H1 (cell line): ENCODE results near the gene PCDHA13. TPM values are rescaled to one million over a fixed set of nuclear protein-coding genes. Genes with fewer than 3 reads are reported as not detected.
"Not testable (repeated sequence)": the region's sequence is repeated elsewhere in the genome, so short reads cannot be mapped to it uniquely, and the experiment has no call there.

ENCODE experiments used
- CTCF ChIA-PET: fragments of 300-600 bp; sonication (Branson Sonifier 250); formaldehyde crosslinking; loops from one replicate; lab custom pipeline; 2021; ENCODE audit not compliant: partially characterized antibody; lab: Charles Lee
- POLR2A ChIA-PET: fragments of 300-600 bp; sonication (Branson Sonifier 250); formaldehyde crosslinking; loops from one replicate; lab custom pipeline; 2021; ENCODE audit warnings: inconsistent platforms; ENCODE audit not compliant: partially characterized antibody; lab: Charles Lee
- DNase-seq, 2 experiments: peaks; one replicate each; pipeline versions ENCODE4 v3.0.0 to v3.0.0-alpha.2; 2010 to 2022; ENCODE audit warnings: low spot score in 2 of 2, low read depth in 1 of 2, mixed read lengths in 1 of 2
- FAIRE-seq: peaks from 2 replicates; lab custom pipeline; 2011; peaks lifted over from hg19 to GRCh38; lab: Jason Lieb, UNC
- H2AFZ ChIP-seq: 2 replicates; pipeline ENCODE4 v1.8.1; 2012; ENCODE audit warnings: low read length, inconsistent platforms
- H2AK5ac ChIP-seq: 2 replicates; pipeline ENCODE4 v1.6.1; 2013; ENCODE audit warnings: low read depth, low read length
- H2BK120ac ChIP-seq: replicated peaks from 2 replicates; pipeline ENCODE3; 2013; ENCODE audit warnings: low read depth, low read length, inconsistent platforms
- H2BK12ac ChIP-seq: 2 replicates; pipeline ENCODE4 v1.6.1; 2013; ENCODE audit warnings: low read depth, low read length
- H2BK15ac ChIP-seq: 2 replicates; pipeline ENCODE4 v1.6.1; 2013; ENCODE audit warnings: low read length
- H2BK20ac ChIP-seq: 2 replicates; pipeline ENCODE4 v1.6.1; 2013; ENCODE audit warnings: low read length
- H2BK5ac ChIP-seq: 2 replicates; pipeline ENCODE4 v1.6.1; 2013; ENCODE audit warnings: low read depth, low read length
- H3K14ac ChIP-seq: 2 replicates; pipeline ENCODE4 v1.6.1; 2013; ENCODE audit warnings: inconsistent platforms; ENCODE audit not compliant: insufficient read length
- H3K18ac ChIP-seq: 2 replicates; pipeline ENCODE4 v1.6.1; 2013; ENCODE audit warnings: low read length; ENCODE audit errors: extremely low read depth
- H3K23ac ChIP-seq: 2 replicates; pipeline ENCODE4 v1.6.1; 2013; ENCODE audit warnings: inconsistent platforms; ENCODE audit not compliant: insufficient read length
- H3K23me2 ChIP-seq: 2 replicates; pipeline ENCODE4 v1.6.1; 2013; ENCODE audit warnings: low read depth, low read length
- H3K27ac ChIP-seq: 2 replicates; pipeline ENCODE4 v1.6.1; 2011; ENCODE audit warnings: low read depth, low read length, inconsistent platforms
- H3K27me3 ChIP-seq, 4 experiments: replicated peaks in 1 of 4; 1 replicate in 1 of 4; 2 replicates in 3 of 4; pipeline versions ENCODE4 v1.6.1 to v1.8.1; 2011 to 2013; ENCODE audit warnings: low read length in 3 of 4, mild to moderate bottlenecking in 3 of 4, inconsistent platforms in 2 of 4, mixed read lengths in 2 of 4, moderate library complexity in 1 of 4; ENCODE audit not compliant: control insufficient read depth in 3 of 4, insufficient read depth in 3 of 4; ENCODE audit errors: extremely low read depth in 1 of 4
- H3K36me3 ChIP-seq, 4 experiments: 2 replicates each; pipeline versions ENCODE4 v1.6.1 to v1.8.1; 2011 to 2013; ENCODE audit warnings: mild to moderate bottlenecking in 4 of 4, low read length in 3 of 4, moderate library complexity in 2 of 4, control low read depth in 1 of 4, inconsistent platforms in 1 of 4; ENCODE audit not compliant: insufficient read depth in 4 of 4, control insufficient read depth in 2 of 4
- H3K4ac ChIP-seq: replicated peaks from 2 replicates; pipeline ENCODE3; 2013; ENCODE audit warnings: low read length, low read depth, mixed read lengths, inconsistent platforms; ENCODE audit not compliant: insufficient read length
- H3K4me1 ChIP-seq, 4 experiments: replicated peaks in 1 of 4; 1 replicate in 1 of 4; 2 replicates in 3 of 4; pipeline versions ENCODE4 v1.6.1 to v1.8.1; 2011 to 2013; ENCODE audit warnings: low read length in 3 of 4, inconsistent platforms in 2 of 4, mixed read lengths in 1 of 4; ENCODE audit not compliant: insufficient read depth in 4 of 4, control insufficient read depth in 3 of 4
- H3K4me2 ChIP-seq, 2 experiments: 2 replicates each; pipeline versions ENCODE4 v1.6.1 to v1.8.1; 2011 to 2013; ENCODE audit warnings: low read depth in 2 of 2, low read length in 2 of 2, control low read depth in 1 of 2, inconsistent platforms in 1 of 2, mild to moderate bottlenecking in 1 of 2; ENCODE audit not compliant: insufficient read depth in 1 of 2
- H3K4me3 ChIP-seq, 4 experiments: fragments of 200-600, 300-600 bp in 1 of 4; sonication (generic), shearing (Covaris generic), sonication (Bioruptor Twin) in 1 of 4; 2 replicates each; pipeline versions ENCODE4 v1.5.1 to v1.8.1; 2011 to 2016; ENCODE audit warnings: low read length in 4 of 4, low read depth in 3 of 4, control low read depth in 2 of 4, inconsistent platforms in 2 of 4, mild to moderate bottlenecking in 2 of 4, mixed read lengths in 1 of 4, moderate library complexity in 1 of 4; ENCODE audit not compliant: insufficient read depth in 2 of 4; ENCODE audit errors: extremely low read depth in 1 of 4
- H3K56ac ChIP-seq: replicated peaks from 2 replicates; pipeline ENCODE3; 2013; ENCODE audit warnings: low read depth, mild to moderate bottlenecking, mixed read lengths, low read length, inconsistent platforms; ENCODE audit not compliant: insufficient read length
- H3K79me1 ChIP-seq: 2 replicates; pipeline ENCODE4 v1.6.1; 2013; ENCODE audit warnings: low read depth, low read length, control low read depth
- H3K79me2 ChIP-seq, 2 experiments: 2 replicates each; pipeline versions ENCODE4 v1.6.1 to v1.8.1; 2012 to 2013; ENCODE audit warnings: low read length in 2 of 2, mild to moderate bottlenecking in 2 of 2, inconsistent platforms in 1 of 2; ENCODE audit not compliant: insufficient read depth in 2 of 2, control insufficient read depth in 1 of 2
- H3K9ac ChIP-seq, 4 experiments: replicated peaks in 1 of 4; 1 replicate in 1 of 4; 2 replicates in 3 of 4; pipeline versions ENCODE4 v1.6.1 to v1.8.1; 2011 to 2013; ENCODE audit warnings: low read depth in 3 of 4, low read length in 3 of 4, control low read depth in 2 of 4, mild to moderate bottlenecking in 2 of 4, moderate library complexity in 2 of 4, inconsistent platforms in 1 of 4; ENCODE audit errors: extremely low read depth in 1 of 4
- H3K9me3 ChIP-seq, 2 experiments: 2 replicates each; pipeline versions ENCODE4 v1.6.1 to v1.8.1; 2012 to 2013; ENCODE audit warnings: mild to moderate bottlenecking in 2 of 2, moderate library complexity in 2 of 2, control low read depth in 1 of 2, inconsistent platforms in 1 of 2, low read depth in 1 of 2, low read length in 1 of 2, mixed read lengths in 1 of 2; ENCODE audit not compliant: insufficient read depth in 2 of 2
- H4K20me1 ChIP-seq, 2 experiments: replicated peaks in 1 of 2; 2 replicates each; pipeline versions ENCODE3 to v1.8.1; 2011 to 2013; ENCODE audit warnings: inconsistent platforms in 2 of 2, low read length in 2 of 2, mild to moderate bottlenecking in 1 of 2; ENCODE audit not compliant: insufficient read depth in 2 of 2, control insufficient read depth in 1 of 2
- H4K5ac ChIP-seq: 2 replicates; pipeline ENCODE4 v1.6.1; 2013; ENCODE audit warnings: low read length, low read depth, mixed read lengths, inconsistent platforms; ENCODE audit not compliant: insufficient read length
- H4K8ac ChIP-seq: 2 replicates; pipeline ENCODE4 v1.8.0; 2013; ENCODE audit warnings: mild to moderate bottlenecking, moderate library complexity, low read length, inconsistent platforms; ENCODE audit not compliant: insufficient read depth; ENCODE audit errors: extremely low read depth
- H4K91ac ChIP-seq: replicated peaks from 2 replicates; pipeline ENCODE3; 2013; ENCODE audit warnings: low read length, mixed read lengths, inconsistent platforms; ENCODE audit not compliant: insufficient read length
- WGBS, 2 experiments: shearing (Covaris generic) in 1 of 2; methylation state at CpG; one replicate each; pipeline versions ENCODE4 v1.1.6 to v1.1.7; 2013 to 2015; ENCODE audit warnings: low lambda C conversion rate in 2 of 2, mixed read lengths in 2 of 2, inconsistent platforms in 1 of 2, low coverage in 1 of 2, missing lambda C conversion rate in 1 of 2; ENCODE audit not compliant: insufficient replicate concordance in 2 of 2, insufficient coverage in 1 of 2, insufficient read length in 1 of 2; ENCODE audit errors: extremely low coverage in 1 of 2, missing lambda C conversion rate in 1 of 2; 5-methylcytosine and 5-hydroxymethylcytosine counted together
- polyA plus RNA-seq, 7 experiments: library from polyadenylated mRNA; depleted of rRNA in 3 of 7; stranded (reverse) in 5 of 7; unstranded in 2 of 7; fragments of >200 nt in 5 of 7; fragments of 200-250 nt in 2 of 7; gene quantifications; 1 replicate in 5 of 7; 2 replicates in 1 of 7; 4 replicates in 1 of 7; pipeline versions ENCODE4 v1.2.1 to v1.2.3, GENCODE V29; 2011 to 2013; ENCODE audit warnings: missing spikeins in 2 of 7, mixed read lengths in 2 of 7
- total RNA-seq: library from RNA; stranded (reverse); fragmentation: NEBNext Ultra II Directional; extraction: Animal tissue kit (Norgen Biotek cat#: 25700); gene quantifications from 2 replicates; pipeline ENCODE4 v1.2.1, GENCODE V29; 2021

PCDHA13 gene
- total and polyA plus RNA-seq, 2 of the 8 experiments (the other 6 are each of a cell fraction or from before 2014, with no cell fraction given): 1.2 to 1.3 TPM

GRCh38 chr5:140834439-140835008 lies 47.4 kb upstream of the PCDHA13 start:
- H3K27me3 ChIP-seq, H3K79me1 ChIP-seq, H3K27ac ChIP-seq, H3K9ac ChIP-seq, H3K23me2 ChIP-seq, H3K14ac ChIP-seq, H3K4ac ChIP-seq, H3K56ac ChIP-seq, H2BK5ac ChIP-seq, H2AFZ ChIP-seq, H2BK12ac ChIP-seq, H4K91ac ChIP-seq, H2AK5ac ChIP-seq, H3K79me2 ChIP-seq, H3K18ac ChIP-seq, H3K36me3 ChIP-seq, H4K20me1 ChIP-seq, H3K4me1 ChIP-seq, POLR2A ChIA-PET, H2BK20ac ChIP-seq, H2BK120ac ChIP-seq, H2BK15ac ChIP-seq, H4K8ac ChIP-seq, H4K5ac ChIP-seq, H3K23ac ChIP-seq: not testable (repeated sequence)
- Histone ChIP-seq H3K4me2 (peak overlapping the region in 1 of 2 experiments; percentile 59; a peak in 1 of 4 replicates), H3K9me3 (peaks cover 0 to 21% of the 10 kb centered on the region in 2 experiments; a peak in 2 of 4 replicates), H3K4me3 (peak overlapping the region in 1 of 4 experiments; percentile 59; a peak in 2 of 8 replicates)
- 86% methylated on average over 25 of the region's 38 CpGs; no CpG with 5 or more reads in 1 of the 2 experiments for WGBS, 2 experiments
- CTCF ChIA-PET: interaction anchor here (1.1 to 2.2 kb wide), 7 partner anchors 8 to 217 kb away, joined by 3 to 6 read pairs (median 4); partner anchors contain the start of genes PCDHA11, PCDHA5 and PCDHB1
- FAIRE-seq (peak; percentile 62), DNase-seq (peak in 1 of 2 experiments; percentile 59)
